ENCODE results near the gene AMN. TPM values are rescaled to one million over a fixed set of nuclear protein-coding genes. Genes with fewer than 3 reads are reported as not detected.
"Not testable (repeated sequence)": the region's sequence is repeated elsewhere in the genome, so short reads cannot be mapped to it uniquely, and the experiment has no call there.

The AMN gene
- polyA plus RNA-seq, 1 of the 3 experiments (the other 2 are of a cell fraction): 0.03 TPM

- Histone ChIP-seq H4K20me1 (ENCODE audit: insufficient read depth) (0 out of 2 replicates have a peak, but pooled peaks cover 2% of the 10 kb centered on the region), H3K4me1 (ENCODE audit: control insufficient read depth in 1 of 2, insufficient read depth in 2 of 2, low read depth in 1 of 2, low read length in 1 of 2) (peaks cover 0 to 8% of the 10 kb centered on the region in 2 experiments; a peak in 1 of 4 replicates), H3K27me3 (ENCODE audit: insufficient read depth) (peaks cover 5% of the 10 kb centered on the region; the same call in 1 of the 2 replicates), H3K27ac (ENCODE audit: low read depth in 2 of 2, low read length in 1 of 2) (no peak overlapping the region), H3K9me3 (no peaks in the 10 kb centered on the region), H3K4me3 (ENCODE audit: low read depth in 2 of 2, low read length in 1 of 2) (no peak overlapping the region), H3K36me3 (replicated peaks in 1 of 2; ENCODE audit: control insufficient read depth in 1 of 2, insufficient read depth in 2 of 2, low read length in 1 of 2) (no peaks in the 10 kb centered on the region), H3K4me2 (no peak overlapping the region), H3K79me2 (ENCODE audit: insufficient read depth) (no peaks in the 10 kb centered on the region), H3K9ac (no peak overlapping the region), H2AFZ (ENCODE audit: low read depth) (no peak overlapping the region), H3K9me2 (no peaks in the 10 kb centered on the region), H3F3A (replicated peaks; ENCODE audit: insufficient read depth) (no peaks in the 10 kb centered on the region)
- ChIA-PET CTCF (no interaction called here), POLR2A (no interaction called here)
- DNase-seq: no peak
- TF ChIP-seq ZBTB33 (IDR thresholded peaks at IDR 0.05; ENCODE audit: borderline replicate concordance, low read depth): no peak
- TF ChIP-seq REST (IDR thresholded peaks at IDR 0.05; ENCODE audit: low read depth, low read length): no peak
- TF ChIP-seq TCF12 (IDR thresholded peaks at IDR 0.05): no peak
- no peak for TF ChIP-seq ELF1 (IDR thresholded peaks at IDR 0.05)
- no peak for TF ChIP-seq MXI1 (IDR thresholded peaks at IDR 0.05; ENCODE audit: low read depth, low read length)
- no peak for TF ChIP-seq MAX (IDR thresholded peaks at IDR 0.05; ENCODE audit: low read depth)
- WGBS (ENCODE audit: low lambda C conversion rate): 80% methylated on average over 12 of the region's 12 CpGs
Measured at GRCh38 chr14:102926104-102926503, 3.6 kb downstream of the AMN start.

GRCh38 chr14:102926840-102927239 lies 4.4 kb downstream of the AMN start:
- H3K27ac ChIP-seq (ENCODE audit: low read depth in 2 of 2, low read length in 1 of 2); H3K9me2 ChIP-seq; POLR2A ChIA-PET; H3K9ac ChIP-seq; H2AFZ ChIP-seq (ENCODE audit: low read depth); H3K9me3 ChIP-seq; H3K36me3 ChIP-seq (replicated peaks in 1 of 2; ENCODE audit: control insufficient read depth in 1 of 2, insufficient read depth in 2 of 2, low read length in 1 of 2); H4K20me1 ChIP-seq (ENCODE audit: insufficient read depth); DNase-seq; H3K79me2 ChIP-seq (ENCODE audit: insufficient read depth); H3K4me2 ChIP-seq; H3K27me3 ChIP-seq (ENCODE audit: insufficient read depth); H3K4me3 ChIP-seq (ENCODE audit: low read depth in 2 of 2, low read length in 1 of 2); H3K4me1 ChIP-seq (ENCODE audit: control insufficient read depth in 1 of 2, insufficient read depth in 2 of 2, low read depth in 1 of 2, low read length in 1 of 2); H3F3A ChIP-seq (replicated peaks; ENCODE audit: insufficient read depth): not testable (repeated sequence)
- CTCF ChIA-PET: interaction anchor here (0.7 kb wide), 1 partner anchor 158 kb away, joined by 3 read pairs; no protein-coding TSS in a partner anchor
- WGBS (ENCODE audit: low lambda C conversion rate): 91% methylated on average over 10 of the region's 10 CpGs
